ENCODE measurements around the gene ANO1. TPM values are rescaled to one million over a fixed set of nuclear protein-coding genes. Genes with fewer than 3 reads are reported as not detected.
"Not testable (repeated sequence)": the region's sequence is repeated elsewhere in the genome, so short reads cannot be mapped to it uniquely, and the experiment has no call there.

The ANO1 gene
- 10 to 100 TPM; 10.1 to 25.0 (median 14.7) TPM for polyA plus RNA-seq (ENCODE audit: insufficient read length in 4 of 4)

DNA sequence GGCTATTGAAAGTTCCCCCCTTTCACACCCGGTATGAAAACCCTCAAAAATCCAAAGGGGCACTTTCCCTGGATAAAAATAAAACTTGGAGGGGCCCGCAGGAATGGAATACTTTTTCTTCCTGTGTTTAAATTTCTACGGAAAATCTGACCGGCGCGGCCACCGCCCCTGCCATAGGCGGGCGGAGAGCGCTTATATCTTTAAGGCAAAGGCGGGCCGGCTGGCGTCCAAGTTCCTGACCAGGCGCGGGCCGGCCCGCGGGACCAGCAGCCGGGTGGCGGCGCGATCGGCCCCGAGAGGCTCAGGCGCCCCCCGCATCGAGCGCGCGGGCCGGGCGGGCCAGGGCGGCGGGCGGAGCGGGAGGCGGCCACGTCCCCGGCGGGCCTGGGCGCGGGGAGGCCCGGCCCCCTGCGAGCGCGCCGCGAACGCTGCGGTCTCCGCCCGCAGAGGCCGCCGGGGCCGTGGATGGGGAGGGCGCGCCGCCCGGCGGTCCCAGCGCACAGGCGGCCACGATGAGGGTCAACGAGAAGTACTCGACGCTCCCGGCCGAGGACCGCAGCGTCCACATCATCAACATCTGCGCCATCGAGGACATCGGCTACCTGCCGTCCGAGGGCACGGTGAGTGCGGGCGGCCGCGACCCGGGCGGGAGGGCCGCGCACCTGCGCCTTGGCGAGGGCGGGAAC lies at the start of gene ANO1:
ANO1 (plus strand) TSS at position 223 of the 686 bp plus-strand sequence; CDS start at position 513, 290 bp downstream.
- no peak for DNase-seq (ENCODE audit: low read depth in 4 of 4, low spot score in 2 of 4)

- no peak for DNase-seq (ENCODE audit: low read depth in 4 of 4, low spot score in 2 of 4)
Measured at GRCh38 chr11:70029115-70029860, 48.8 kb upstream of the ANO1 start.

DNA sequence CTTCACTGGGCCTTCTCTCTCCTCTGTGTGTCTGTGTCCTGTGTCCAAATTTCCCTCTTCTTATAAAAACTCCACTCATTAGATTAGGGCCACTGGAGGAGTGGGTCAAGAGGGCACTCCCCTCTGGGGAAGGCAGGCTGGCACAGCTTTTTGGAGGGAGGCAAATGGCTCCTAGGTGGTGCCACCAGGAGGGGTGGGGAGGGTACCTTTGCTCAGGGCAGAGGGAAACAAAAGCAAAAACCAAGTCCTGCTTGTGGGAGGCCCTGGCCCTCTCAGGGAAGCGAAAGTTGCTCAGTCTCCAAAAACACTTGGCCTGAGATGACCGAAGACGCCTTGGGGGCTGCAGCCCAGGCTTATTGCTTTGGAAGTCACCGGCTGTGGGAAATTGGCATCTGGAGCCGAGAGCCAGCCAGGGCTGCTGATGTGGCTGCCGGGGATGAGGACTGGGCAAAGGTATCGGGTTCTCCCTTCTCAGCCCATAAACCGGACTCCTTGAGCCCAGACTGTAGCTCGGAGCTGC lies 48.2 kb upstream of the ANO1 start:
- no peak for DNase-seq (ENCODE audit: low read depth in 4 of 4, low spot score in 2 of 4)

- DNase-seq (ENCODE audit: low read depth in 4 of 4, low spot score in 2 of 4) = no peak
Measured at GRCh38 chr11:70030412-70030811, 47.7 kb upstream of the ANO1 start.

DNA sequence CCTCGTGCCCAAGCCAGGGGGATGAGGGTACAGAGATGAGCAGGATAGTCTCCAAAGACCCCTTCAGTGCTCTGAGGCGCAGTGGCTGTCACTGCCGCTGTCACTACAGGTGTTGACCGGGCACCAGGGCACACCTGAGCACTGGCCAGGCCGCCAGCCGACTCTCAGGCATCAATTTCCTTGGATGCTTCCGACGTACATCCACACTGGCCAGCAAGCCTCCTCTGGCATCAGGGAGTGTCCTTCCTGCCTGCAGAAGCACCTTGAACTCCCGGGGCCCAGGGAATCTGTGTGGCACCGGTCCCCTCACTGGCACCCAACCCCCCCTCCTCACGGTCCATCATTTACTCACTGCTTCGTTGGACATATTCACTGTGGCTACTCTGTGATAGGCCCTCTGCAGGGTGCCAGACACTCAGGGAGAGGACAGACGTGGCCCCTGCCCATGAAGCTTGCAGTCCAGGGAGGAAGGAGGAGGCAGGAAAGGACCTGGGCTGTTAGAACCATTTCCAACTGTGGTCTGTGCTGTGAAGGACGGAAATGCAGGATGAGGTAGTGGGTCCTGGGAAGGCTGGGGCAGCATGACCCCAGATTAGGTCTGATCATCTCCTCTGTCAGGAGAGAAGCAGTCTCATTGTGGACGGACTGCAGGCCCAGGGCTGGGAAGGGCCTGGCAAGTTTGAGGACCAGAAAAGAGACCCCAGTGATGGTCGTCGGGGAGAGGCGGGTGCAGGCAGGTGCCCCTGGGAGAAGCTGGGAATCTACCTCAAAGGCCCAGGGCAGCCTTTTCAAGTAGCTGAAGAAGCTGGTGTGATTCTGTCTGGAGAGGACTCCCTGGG lies 46.3 kb upstream of the ANO1 start:
- DNase-seq (ENCODE audit: low read depth in 4 of 4, low spot score in 2 of 4) = no peak

GRCh38 chr11:70032470-70032795 lies 45.7 kb upstream of the ANO1 start:
- DNase-seq (ENCODE audit: low read depth in 4 of 4, low spot score in 2 of 4) = no peak

DNA sequence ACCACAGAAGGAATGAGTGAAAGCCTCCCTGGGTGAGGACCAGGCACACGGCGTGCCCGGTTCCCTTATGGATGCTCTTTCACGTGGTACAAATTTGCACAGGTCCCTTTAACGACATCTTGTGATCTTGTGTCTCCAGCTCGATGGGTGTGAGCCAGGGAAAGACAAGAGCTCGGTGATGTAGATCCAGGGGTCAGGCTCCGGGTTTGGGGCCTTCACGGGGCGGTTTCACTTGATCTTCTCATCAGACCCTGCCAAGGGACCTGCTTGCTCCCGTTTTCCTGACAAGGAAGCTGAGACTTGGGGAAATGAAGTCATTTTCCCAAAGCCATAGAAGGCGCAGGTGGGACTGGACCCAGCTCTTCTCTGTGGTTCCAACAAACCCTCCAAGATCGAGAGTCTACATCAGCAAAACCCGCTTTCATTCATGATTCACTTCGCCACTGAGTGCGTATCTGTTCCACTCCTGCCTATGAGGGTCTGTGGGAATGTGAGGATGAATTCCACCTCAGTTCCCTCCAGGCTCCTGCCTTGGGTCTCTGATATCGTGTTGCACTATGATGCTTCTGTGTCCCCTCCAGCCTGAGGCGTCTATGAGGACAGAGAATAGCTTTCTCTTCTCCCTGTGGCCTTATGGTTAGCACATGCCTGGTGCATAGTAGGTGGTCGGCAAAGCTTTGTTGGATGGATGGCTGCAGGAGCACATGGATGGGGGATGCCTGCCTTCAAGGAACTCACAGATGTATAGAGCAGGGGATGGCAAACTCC lies 45.0 kb upstream of the ANO1 start:
- no peak for DNase-seq (ENCODE audit: low read depth in 4 of 4, low spot score in 2 of 4)

- no peak for DNase-seq (ENCODE audit: low read depth in 4 of 4, low spot score in 2 of 4)
Measured at GRCh38 chr11:70033711-70034070, 44.4 kb upstream of the ANO1 start.

GRCh38 chr11:70034740-70035365 lies 43.3 kb upstream of the ANO1 start:
- no peak for DNase-seq (ENCODE audit: low read depth in 4 of 4, low spot score in 2 of 4)

GRCh38 chr11:70035665-70036064 lies 42.5 kb upstream of the ANO1 start:
- DNase-seq (ENCODE audit: low read depth in 4 of 4, low spot score in 2 of 4) = not testable (repeated sequence)

GRCh38 chr11:70036971-70037882 lies 40.9 kb upstream of the ANO1 start:
- no peak for DNase-seq (ENCODE audit: low read depth in 4 of 4, low spot score in 2 of 4)

- DNase-seq (ENCODE audit: low read depth in 4 of 4, low spot score in 2 of 4) = no peak
Measured at GRCh38 chr11:70038034-70038834, 39.9 kb upstream of the ANO1 start.

GRCh38 chr11:70040452-70040851 lies 37.7 kb upstream of the ANO1 start:
- no peak for DNase-seq (ENCODE audit: low read depth in 4 of 4, low spot score in 2 of 4)

- DNase-seq (ENCODE audit: low read depth in 4 of 4, low spot score in 2 of 4) = no peak
Measured at GRCh38 chr11:70040869-70041501, 37.1 kb upstream of the ANO1 start.

DNA sequence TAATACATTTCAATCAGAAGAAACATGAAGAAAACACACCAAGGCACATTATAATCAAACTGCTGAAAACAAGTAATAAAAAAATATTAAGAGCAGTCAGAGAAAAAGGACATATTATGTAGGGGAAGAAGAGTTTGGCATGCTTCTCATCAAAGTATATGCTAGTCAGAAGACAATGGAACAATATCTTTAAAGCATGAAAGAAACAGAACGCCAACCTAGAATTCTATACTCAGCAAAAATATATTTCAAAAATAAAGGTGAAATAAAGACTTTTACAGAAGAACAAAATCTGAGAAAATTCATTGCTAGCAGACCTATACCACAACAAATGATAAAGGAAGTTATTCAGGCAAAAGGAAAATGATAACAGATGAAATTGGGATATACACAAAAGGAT lies 34.6 kb upstream of the ANO1 start:
- DNase-seq (ENCODE audit: low read depth in 4 of 4, low spot score in 2 of 4) = no peak

DNA sequence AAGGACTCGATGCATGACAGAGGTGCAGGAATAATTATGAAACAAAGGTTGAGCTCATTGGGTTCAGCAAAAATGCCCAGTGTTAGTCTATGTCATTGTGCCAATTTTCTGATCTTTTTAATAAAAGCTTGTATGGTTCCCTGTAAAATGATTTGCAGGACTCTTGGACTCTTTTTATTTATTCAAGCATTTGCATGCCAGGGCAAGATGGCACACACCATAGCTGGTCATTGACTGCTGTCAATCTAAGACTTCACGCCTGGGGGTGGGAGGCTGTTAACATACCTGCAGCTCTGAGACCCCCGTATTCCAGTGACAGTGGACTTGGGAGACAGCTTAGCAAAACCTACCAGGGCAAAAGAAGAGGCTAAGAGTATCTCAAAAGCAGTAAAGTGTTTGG lies 32.0 kb upstream of the ANO1 start:
- no peak for DNase-seq (ENCODE audit: low read depth in 4 of 4, low spot score in 2 of 4)

- no peak for DNase-seq (ENCODE audit: low read depth in 4 of 4, low spot score in 2 of 4)
Measured at GRCh38 chr11:70048279-70049024, 29.7 kb upstream of the ANO1 start.
